ENCODE results near the gene RUNX2.

- TF ChIP-seq CTCF (IDR thresholded peaks at IDR 0.05; ENCODE audit: poor library complexity) (no peak), EZH2 (IDR thresholded peaks at IDR 0.05; ENCODE audit: borderline replicate concordance) (no peak)
These were observed 108.7 kb downstream of the RUNX2 start for GRCh38 chr6:45436544-45437438.

Data from hepatocyte (in vitro differentiated cells).